Keratinocyte (primary cell): ENCODE data around the gene ETV1. TPM values are rescaled to one million over a fixed set of nuclear protein-coding genes. Genes with fewer than 3 reads are reported as not detected.

Experiments used
- DNase-seq: peaks from one replicate; pipeline ENCODE4 v3.0.0-alpha.2; 2011; ENCODE audit warnings: low read depth, missing footprints, low spot score
- FAIRE-seq: peaks from 2 replicates; lab custom pipeline; 2011; peaks lifted over from hg19 to GRCh38; lab: Jason Lieb, UNC
- H2AFZ ChIP-seq: 2 replicates; pipeline ENCODE4 v1.6.0; 2012; ENCODE audit warnings: low read length, control low read depth, inconsistent platforms; ENCODE audit not compliant: control insufficient read depth
- H3K27ac ChIP-seq: 2 replicates; pipeline ENCODE4 v1.5.1; 2011; ENCODE audit warnings: low read length; ENCODE audit not compliant: control insufficient read depth, insufficient read depth
- H3K27me3 ChIP-seq: 3 replicates; pipeline ENCODE4 v1.6.0; 2011; ENCODE audit warnings: low read length; ENCODE audit not compliant: control insufficient read depth, insufficient read depth; ENCODE audit errors: extremely low read depth
- H3K36me3 ChIP-seq, 2 experiments: 2 replicates in 1 of 2; 3 replicates in 1 of 2; pipeline ENCODE4 v1.5.1; 2011; ENCODE audit warnings: low read length in 2 of 2, mild to moderate bottlenecking in 1 of 2; ENCODE audit not compliant: control insufficient read depth in 2 of 2, insufficient read depth in 2 of 2; ENCODE audit errors: extremely low read depth in 1 of 2
- H3K4me1 ChIP-seq: 3 replicates; pipeline ENCODE4 v1.5.1; 2011; ENCODE audit warnings: low read length; ENCODE audit not compliant: control insufficient read depth, insufficient read depth; ENCODE audit errors: extremely low read depth
- H3K4me2 ChIP-seq: 3 replicates; pipeline ENCODE4 v1.6.0; 2011; ENCODE audit warnings: low read depth, low read length; ENCODE audit not compliant: control insufficient read depth, insufficient read depth; ENCODE audit errors: extremely low read depth
- H3K4me3 ChIP-seq, 3 experiments: fragments of 200-600 bp in 1 of 3; sonication (generic) in 1 of 3; 2 replicates in 2 of 3; 3 replicates in 1 of 3; pipeline ENCODE4 v1.5.1; 2011 to 2016; ENCODE audit warnings: low read length in 3 of 3, mild to moderate bottlenecking in 3 of 3, control low read depth in 2 of 3, inconsistent platforms in 1 of 3, low read depth in 1 of 3, mixed read lengths in 1 of 3, mixed run types in 1 of 3, moderate library complexity in 1 of 3; ENCODE audit not compliant: control insufficient read depth in 2 of 3, insufficient read depth in 2 of 3; ENCODE audit errors: extremely low read depth in 1 of 3
- H3K79me2 ChIP-seq: 2 replicates; pipeline ENCODE4 v1.6.0; 2012; ENCODE audit warnings: low read length; ENCODE audit not compliant: control insufficient read depth, insufficient read depth
- H3K9ac ChIP-seq: 3 replicates; pipeline ENCODE4 v1.6.0; 2011; ENCODE audit warnings: low read length; ENCODE audit not compliant: control insufficient read depth, insufficient read depth; ENCODE audit errors: extremely low read depth
- H3K9me1 ChIP-seq: 3 replicates; pipeline ENCODE4 v1.6.0; 2011; ENCODE audit warnings: low read length; ENCODE audit not compliant: control insufficient read depth, insufficient read depth; ENCODE audit errors: extremely low read depth
- H3K9me3 ChIP-seq: 2 replicates; pipeline ENCODE4 v1.5.1; 2012; ENCODE audit warnings: low read depth, low read length; ENCODE audit not compliant: control insufficient read depth
- H4K20me1 ChIP-seq: 3 replicates; pipeline ENCODE4 v1.6.0; 2011; ENCODE audit warnings: low read length; ENCODE audit not compliant: control insufficient read depth, insufficient read depth; ENCODE audit errors: extremely low read depth
- EZH2 ChIP-seq: IDR thresholded peaks from one replicate; pipeline ENCODE4 v1.6.1; 2012; ENCODE audit warnings: inconsistent platforms, mild to moderate bottlenecking, low read length, moderate library complexity
- dilution Hi-C: fragments of 300-500 bp; cut with MboI; formaldehyde crosslinking; loops from one replicate; pipeline ENCODE4 v1.7.0; 2020; ENCODE audit warnings: low sequenced_read_pairs; ENCODE audit not compliant: extremely low pct_ligation_motif_present
- polyA plus RNA-seq, 5 experiments: library from polyadenylated mRNA; depleted of rRNA in 3 of 5; stranded (reverse) in 3 of 5; stranded (forward) in 1 of 5; unstranded in 1 of 5; fragments of >200 nt; gene quantifications; 1 replicate in 1 of 5; 2 replicates in 3 of 5; 3 replicates in 1 of 5; pipeline versions ENCODE4 v1.2.1 to v1.2.3, GENCODE V29; 2011 to 2012; ENCODE audit warnings: missing spikeins in 2 of 5, low read depth in 1 of 5, low replicate concordance in 1 of 5
- TF ChIP-seq, protein P1 (sequence below), 3 experiments: IDR thresholded peaks in 1 of 3; conservative IDR thresholded peaks in 1 of 3; optimal IDR thresholded peaks in 1 of 3; 2 replicates in 2 of 3; 3 replicates in 1 of 3; pipeline versions ENCODE3 to v1.5.1; 2011; ENCODE audit warnings: low read length in 3 of 3, mild to moderate bottlenecking in 3 of 3, moderate library complexity in 2 of 3, control low read depth in 1 of 3, inconsistent platforms in 1 of 3; ENCODE audit not compliant: insufficient read depth in 2 of 3; ENCODE audit errors: extremely low read depth in 1 of 3

The ETV1 gene
- polyA plus RNA-seq, 1 donor (not counting 4 experiments of a cell fraction or from before 2014, with no cell fraction given), result 5.0 TPM

DNA sequence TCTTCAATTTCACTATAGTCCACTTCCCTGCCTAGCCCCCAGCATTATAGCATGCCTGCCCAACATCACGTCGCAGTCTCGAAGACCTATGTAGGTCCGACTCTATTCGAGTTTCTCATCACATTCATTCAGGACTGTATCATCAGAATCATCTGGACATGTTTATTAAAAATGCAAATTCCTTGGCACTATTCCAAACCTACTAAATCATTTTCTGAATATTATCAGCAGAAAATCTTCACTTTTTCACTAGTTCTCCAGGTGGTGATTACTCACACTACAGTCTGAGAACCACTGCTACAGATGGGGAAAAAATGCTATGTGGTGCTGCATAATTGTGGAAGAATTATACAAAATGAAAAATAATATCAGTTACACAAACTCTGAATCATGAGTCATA is 29.3 kb upstream of the ETV1 start:
- H3K4me3 ChIP-seq, result no peak overlapping the region
- H2AFZ ChIP-seq, result no peak overlapping the region
- TF ChIP-seq EZH2, result no peak
- TF ChIP-seq, protein P1, sequence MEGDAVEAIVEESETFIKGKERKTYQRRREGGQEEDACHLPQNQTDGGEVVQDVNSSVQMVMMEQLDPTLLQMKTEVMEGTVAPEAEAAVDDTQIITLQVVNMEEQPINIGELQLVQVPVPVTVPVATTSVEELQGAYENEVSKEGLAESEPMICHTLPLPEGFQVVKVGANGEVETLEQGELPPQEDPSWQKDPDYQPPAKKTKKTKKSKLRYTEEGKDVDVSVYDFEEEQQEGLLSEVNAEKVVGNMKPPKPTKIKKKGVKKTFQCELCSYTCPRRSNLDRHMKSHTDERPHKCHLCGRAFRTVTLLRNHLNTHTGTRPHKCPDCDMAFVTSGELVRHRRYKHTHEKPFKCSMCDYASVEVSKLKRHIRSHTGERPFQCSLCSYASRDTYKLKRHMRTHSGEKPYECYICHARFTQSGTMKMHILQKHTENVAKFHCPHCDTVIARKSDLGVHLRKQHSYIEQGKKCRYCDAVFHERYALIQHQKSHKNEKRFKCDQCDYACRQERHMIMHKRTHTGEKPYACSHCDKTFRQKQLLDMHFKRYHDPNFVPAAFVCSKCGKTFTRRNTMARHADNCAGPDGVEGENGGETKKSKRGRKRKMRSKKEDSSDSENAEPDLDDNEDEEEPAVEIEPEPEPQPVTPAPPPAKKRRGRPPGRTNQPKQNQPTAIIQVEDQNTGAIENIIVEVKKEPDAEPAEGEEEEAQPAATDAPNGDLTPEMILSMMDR (optimal IDR thresholded peaks at IDR 0.05 in 1 of 3, IDR thresholded peaks at IDR 0.05 in 1 of 3, conservative IDR thresholded peaks at IDR 0.05 in 1 of 3; ENCODE audit: extremely low read depth in 1 of 3, insufficient read depth in 2 of 3, low read length in 3 of 3), result no peak
- DNase-seq, result no peak
- dilution Hi-C loops, result no loop called here
- no peaks in the 10 kb centered on the region for H3K9me1 ChIP-seq
- H3K4me1 ChIP-seq, result peaks cover 9% of the 10 kb centered on the region
- no peak for FAIRE-seq
- H3K27me3 ChIP-seq, result no peaks in the 10 kb centered on the region
- H3K4me2 ChIP-seq, result no peak overlapping the region
- H3K79me2 ChIP-seq, result no peaks in the 10 kb centered on the region
- no peaks in the 10 kb centered on the region for H3K9me3 ChIP-seq
- H4K20me1 ChIP-seq, result no peaks in the 10 kb centered on the region
- no peak overlapping the region for H3K9ac ChIP-seq
- H3K27ac ChIP-seq, result no peak overlapping the region
- H3K36me3 ChIP-seq, result no peaks in the 10 kb centered on the region

DNA sequence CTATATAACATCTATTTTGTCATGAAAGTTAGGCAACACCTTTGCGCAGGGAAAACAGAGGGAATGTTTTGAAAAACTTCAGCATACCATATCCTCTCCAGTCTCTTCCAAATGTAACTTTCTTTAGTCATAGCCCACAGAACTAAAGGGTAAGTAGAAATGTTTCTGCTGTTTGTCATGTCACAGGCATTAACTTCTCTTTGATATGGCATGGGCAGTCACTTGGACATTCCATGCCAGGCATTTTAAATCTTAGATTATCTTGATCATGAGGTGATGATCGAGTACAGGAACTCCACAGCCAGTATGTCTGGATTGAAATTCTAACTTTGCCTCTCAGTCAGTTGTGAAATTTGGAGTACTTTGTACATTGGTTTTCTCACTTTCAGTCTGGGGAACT is 27.5 kb upstream of the ETV1 start:
- H3K9ac ChIP-seq, result no peak overlapping the region
- no peaks in the 10 kb centered on the region for H3K79me2 ChIP-seq
- H3K9me3 ChIP-seq, result no peaks in the 10 kb centered on the region
- TF ChIP-seq, protein P1 (optimal IDR thresholded peaks at IDR 0.05 in 1 of 3, IDR thresholded peaks at IDR 0.05 in 1 of 3, conservative IDR thresholded peaks at IDR 0.05 in 1 of 3; ENCODE audit: extremely low read depth in 1 of 3, insufficient read depth in 2 of 3, low read length in 3 of 3), result no peak
- TF ChIP-seq EZH2, result no peak
- FAIRE-seq, result no peak
- dilution Hi-C loops, result no loop called here
- H2AFZ ChIP-seq, result no peak overlapping the region
- no peaks in the 10 kb centered on the region for H4K20me1 ChIP-seq
- H3K4me3 ChIP-seq, result no peak overlapping the region
- DNase-seq, result no peak
- no peak overlapping the region for H3K27ac ChIP-seq
- no peaks in the 10 kb centered on the region for H3K36me3 ChIP-seq
- no peaks in the 10 kb centered on the region for H3K27me3 ChIP-seq
- no peak overlapping the region for H3K4me2 ChIP-seq
- H3K4me1 ChIP-seq, result peaks cover 9% of the 10 kb centered on the region
- H3K9me1 ChIP-seq, result no peaks in the 10 kb centered on the region
